Upper lobe of left lung (tissue), 6 donors: Measurements from ENCODE around the gene MKI67. TPM values are rescaled to one million over a fixed set of nuclear protein-coding genes. Genes with fewer than 3 reads are reported as not detected.
A peak's percentile ranks its signal among the peaks of the same experiment; 100 is the strongest.

Experiments
- ATAC-seq, 2 donors: fragments of 200-7000 bp; cut with Tn5 transposase; one replicate each; pipeline ENCODE4 v1.9.1; 2022; ENCODE audit warnings: mild to moderate bottlenecking in 2 of 2, moderate library complexity in 2 of 2; ENCODE audit not compliant: low FRiP score in 2 of 2
- DNase-seq, 2 donors: peaks; one replicate each; pipeline ENCODE4 v3.0.0-alpha.2; 2019 to 2020
- H3K27ac ChIP-seq, 4 donors: fragments of 200-600 bp; sonication (generic); one replicate each; pipeline ENCODE4 v1.5.1; 2016 to 2019
- H3K27me3 ChIP-seq, 4 donors: fragments of 200-600 bp; sonication (generic); one replicate each; pipeline ENCODE4 v1.5.1; 2017 to 2019
- H3K36me3 ChIP-seq, 4 donors: fragments of 200-600 bp; sonication (generic); one replicate each; pipeline ENCODE4 v1.5.1; 2016 to 2019
- H3K4me1 ChIP-seq, 4 donors: fragments of 200-600 bp; sonication (generic); one replicate each; pipeline ENCODE4 v1.5.1; 2018 to 2019
- H3K4me3 ChIP-seq, 4 donors: fragments of 200-600 bp; sonication (generic); one replicate each; pipeline ENCODE4 v1.5.1; 2017 to 2019; ENCODE audit warnings: mild to moderate bottlenecking in 2 of 4, moderate library complexity in 1 of 4
- H3K9me3 ChIP-seq, 4 donors: fragments of 200-600 bp; sonication (generic); one replicate each; pipeline ENCODE4 v1.5.1; 2018 to 2019
- CTCF ChIP-seq, 6 experiments: fragments of 450-650 bp in 4 of 6; fragments of 200-600 bp in 2 of 6; sonication (generic) in 2 of 6; IDR thresholded peaks; one replicate each; pipeline ENCODE4 v1.5.1; 2016 to 2019; ENCODE audit warnings: antibody characterized with exemption in 6 of 6
- EP300 ChIP-seq, 4 donors: sonication (generic); formaldehyde crosslinking; IDR thresholded peaks; one replicate each; pipeline ENCODE4 v1.5.1; 2017; ENCODE audit warnings: antibody characterized with exemption in 4 of 4, control low read depth in 2 of 4
- POLR2A ChIP-seq, 4 donors: fragments of 450-650 bp; IDR thresholded peaks; one replicate each; pipeline ENCODE4 v1.5.1; 2016 to 2017; ENCODE audit warnings: antibody characterized with exemption in 4 of 4, mild to moderate bottlenecking in 2 of 4
- POLR2AphosphoS5 ChIP-seq, 2 donors: sonication (generic); formaldehyde crosslinking; IDR thresholded peaks; one replicate each; pipeline ENCODE4 v1.5.1; 2017; ENCODE audit warnings: antibody characterized with exemption in 2 of 2
- WGBS, 2 donors: methylation state at CpG; one replicate each; pipeline ENCODE4 v1.1.5; 2017 to 2018; 5-methylcytosine and 5-hydroxymethylcytosine counted together
- total RNA-seq, 6 donors: library from RNA; depleted of rRNA in 4 of 6; stranded (reverse); fragments of >200 nt in 4 of 6; gene quantifications; one replicate each; pipeline versions ENCODE4 v1.1.0 to v1.2.1, GENCODE V29; 2016 to 2021
- donor health status: DM: no; HTN: no; CAD: no; lungs with moderate emphysema.
- donor health status: DM: no; HTN: yes; CAD: no; lungs with severe emphysema.

MKI67 gene
- total RNA-seq, 6 donors from 2014 or later, result 1.0 to 7.3 (median 5.0) TPM

DNA sequence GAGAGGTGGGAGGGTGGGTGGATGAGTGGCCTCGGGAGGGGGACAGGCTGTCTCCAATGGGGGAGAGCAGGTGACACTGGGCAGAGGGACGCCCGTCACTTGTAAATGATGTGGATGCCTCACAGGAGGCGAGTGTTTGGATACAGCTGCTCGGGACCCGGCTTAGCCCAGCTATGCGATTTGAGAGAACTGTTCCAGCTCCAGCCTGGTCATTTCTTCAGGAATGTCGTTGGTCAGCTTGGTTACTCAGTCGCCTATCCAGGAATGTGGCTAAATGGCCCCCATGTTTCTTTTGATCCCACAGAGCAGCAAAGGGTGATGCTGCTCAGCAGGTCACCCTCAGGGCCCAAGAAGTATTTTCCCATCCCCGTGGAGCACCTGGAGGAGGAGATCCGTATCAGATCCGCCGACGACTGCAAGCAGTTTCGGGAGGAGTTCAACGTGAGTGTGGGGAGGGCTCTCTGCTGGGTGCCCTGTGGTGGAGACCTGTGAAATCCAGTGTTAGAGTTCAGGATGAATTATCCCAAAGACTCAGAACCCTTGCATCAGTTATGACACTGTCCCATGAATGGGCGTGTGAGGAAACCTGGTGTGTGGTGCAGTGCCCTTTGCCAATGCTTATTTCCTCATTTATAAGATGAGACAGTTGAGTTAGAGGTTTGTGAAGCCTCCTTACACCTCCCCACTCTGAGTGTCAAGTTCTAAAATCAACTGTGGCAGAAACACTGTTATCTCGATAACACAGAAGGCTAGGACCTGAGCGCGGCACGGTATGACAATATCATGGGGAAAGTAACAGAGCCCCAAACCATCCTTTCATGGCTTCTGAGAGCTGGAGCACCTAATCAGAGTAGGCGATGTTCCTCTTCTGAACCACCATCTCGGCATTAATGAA lies 76.8 kb downstream of the MKI67 start:
- Histone ChIP-seq H3K4me3 (peak overlapping the region; percentile 22 to 50 (median 32)), H3K36me3 (peaks cover 0 to 35% (median 6%) of the 10 kb centered on the region in 4 donors), H3K4me1 (peaks cover 19 to 54% (median 44%) of the 10 kb centered on the region in 4 donors), H3K27ac (peak overlapping the region; percentile 87 to 89 (median 88)), H3K9me3 (no peaks in the 10 kb centered on the region), H3K27me3 (no peaks in the 10 kb centered on the region)
- ATAC-seq, result no peak
- WGBS, 2 donors, result 78 to 90% methylated on average over 21 to 23 of the region's 23 CpGs
- DNase-seq, result peak in 1 of 2 donors; percentile 57
- TF ChIP-seq EP300 (IDR thresholded peaks at IDR 0.05), result no peak
- peak in 1 of 4 donors; percentile 55 for TF ChIP-seq POLR2A (IDR thresholded peaks at IDR 0.05)
- TF ChIP-seq POLR2AphosphoS5 (IDR thresholded peaks at IDR 0.05), result peak; percentile 43 to 72

GRCh38 chr10:128048819-128049210 lies 77.4 kb downstream of the MKI67 start:
- H3K4me1 ChIP-seq, result peaks cover 19 to 54% (median 43%) of the 10 kb centered on the region in 4 donors

DNA sequence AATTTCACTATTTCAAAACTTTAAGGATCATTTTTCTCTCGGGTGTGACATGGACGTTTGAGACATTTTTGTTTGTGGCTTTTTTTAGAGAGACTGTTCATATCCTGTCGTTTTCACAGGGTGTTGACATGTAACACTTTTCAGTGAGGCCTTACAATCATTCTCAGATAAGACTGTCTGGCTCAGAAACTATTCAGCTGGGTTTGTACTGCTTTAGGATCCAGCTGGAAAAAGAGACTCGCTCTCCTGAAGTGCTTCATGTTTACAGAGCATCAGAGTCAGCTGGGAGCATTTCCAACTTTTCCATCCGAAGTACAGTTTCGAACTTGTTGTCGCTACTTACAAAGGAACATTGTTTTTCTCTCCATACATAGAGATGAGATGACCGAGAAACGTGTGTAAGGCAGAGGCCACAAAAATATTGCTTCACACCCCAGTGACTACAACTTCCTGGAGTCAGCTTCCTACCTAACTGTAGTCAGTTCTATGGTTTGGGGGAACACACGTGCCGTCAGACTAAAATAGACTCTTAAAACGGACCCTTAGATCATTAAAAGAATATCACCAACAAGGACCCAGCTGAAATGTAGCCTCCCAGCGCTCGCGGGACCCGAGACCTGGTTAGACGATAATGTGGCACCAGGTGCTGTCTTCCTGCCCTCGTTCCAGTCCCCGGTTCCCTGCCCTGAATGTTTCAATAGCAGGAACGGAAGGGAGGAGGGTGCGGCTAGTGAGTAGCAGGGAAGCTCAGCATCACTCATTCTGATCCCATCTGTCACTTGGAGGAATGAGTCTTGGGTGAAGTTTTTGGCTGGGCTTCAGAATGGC lies 78.0 kb downstream of the MKI67 start:
- Histone ChIP-seq H3K27ac (peak overlapping the region; percentile 87 to 89 (median 88)), H3K4me3 (peak overlapping the region in 3 of 4 donors; percentile 25 to 50 (median 39)), H3K9me3 (no peaks in the 10 kb centered on the region), H3K36me3 (peaks cover 0 to 30% (median 5%) of the 10 kb centered on the region in 4 donors), H3K4me1 (peaks cover 19 to 50% (median 43%) of the 10 kb centered on the region in 4 donors), H3K27me3 (no peaks in the 10 kb centered on the region)
- 21 to 31% methylated on average over 21 of the region's 21 CpGs for WGBS, 2 donors
- DNase-seq, result peak in 1 of 2 donors; percentile 59
- peak in 1 of 2 donors; percentile 60 for ATAC-seq
- no peak for TF ChIP-seq POLR2A (IDR thresholded peaks at IDR 0.05)
- no peak for TF ChIP-seq POLR2AphosphoS5 (IDR thresholded peaks at IDR 0.05)
- no peak for TF ChIP-seq EP300 (IDR thresholded peaks at IDR 0.05)
- no peak for TF ChIP-seq CTCF (IDR thresholded peaks at IDR 0.05)

More at GRCh38 chr10:128048819-128049210, 77.4 kb downstream of the MKI67 start:
- Histone ChIP-seq H3K27me3 (no peaks in the 10 kb centered on the region), H3K4me3 (peak overlapping the region; percentile 22 to 50 (median 32)), H3K27ac (peak overlapping the region; percentile 87 to 89 (median 88)), H3K9me3 (no peaks in the 10 kb centered on the region), H3K36me3 (peaks cover 0 to 33% (median 6%) of the 10 kb centered on the region in 4 donors)
- TF ChIP-seq POLR2A (IDR thresholded peaks at IDR 0.05) (no peak), CTCF (IDR thresholded peaks at IDR 0.05) (no peak), POLR2AphosphoS5 (IDR thresholded peaks at IDR 0.05) (no peak), EP300 (IDR thresholded peaks at IDR 0.05) (no peak)
- WGBS, 2 donors, result 67 to 71% methylated on average over 6 of the region's 6 CpGs
- ATAC-seq, result no peak
- DNase-seq, result no peak

DNA sequence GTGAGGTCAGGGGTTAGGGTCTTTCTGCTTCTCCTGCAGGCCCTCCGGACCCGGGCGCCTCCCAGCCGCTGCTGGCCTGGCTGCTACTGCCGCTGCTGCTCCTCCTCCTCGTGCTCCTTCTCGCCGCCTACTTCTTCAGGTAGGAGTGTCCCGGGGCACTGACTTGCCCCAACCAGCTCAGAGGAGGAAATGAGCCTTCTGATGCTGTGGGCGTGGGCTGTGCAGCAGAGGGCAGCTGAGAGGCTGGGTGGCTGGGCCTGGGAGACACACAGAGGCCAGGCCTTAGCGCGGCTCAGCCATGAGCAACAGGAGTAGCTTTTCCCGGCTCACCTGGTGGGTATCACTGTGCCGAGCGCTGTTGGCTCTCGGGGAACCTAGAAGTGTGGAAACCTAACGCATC lies 78.9 kb downstream of the MKI67 start:
- peak overlapping the region; percentile 87 to 89 (median 88) for H3K27ac ChIP-seq
- H3K36me3 ChIP-seq, result peaks cover 0 to 21% (median 2%) of the 10 kb centered on the region in 4 donors
- H3K4me3 ChIP-seq, result peak overlapping the region in 3 of 4 donors; percentile 25 to 50 (median 39)
- peaks cover 19 to 50% (median 41%) of the 10 kb centered on the region in 4 donors for H3K4me1 ChIP-seq
- DNase-seq, result peak; percentile 88 to 96
- TF ChIP-seq CTCF (IDR thresholded peaks at IDR 0.05) (peak in 1 of 6 experiments; percentile 15), POLR2AphosphoS5 (IDR thresholded peaks at IDR 0.05) (peak; percentile 88 to 93), POLR2A (IDR thresholded peaks at IDR 0.05) (peak; percentile 39 to 95 (median 64)), EP300 (IDR thresholded peaks at IDR 0.05) (no peak)
- peak; percentile 91 to 95 for ATAC-seq
- H3K9me3 ChIP-seq, result no peaks in the 10 kb centered on the region
- WGBS, 2 donors, result 22 to 30% methylated on average over 10 to 17 of the region's 17 CpGs
- no peaks in the 10 kb centered on the region for H3K27me3 ChIP-seq
